ENCODE results near the gene ADCK2. TPM values are rescaled to one million over a fixed set of nuclear protein-coding genes. Genes with fewer than 3 reads are reported as not detected.
A peak's percentile ranks its signal among the peaks of the same experiment; 100 is the strongest.
"Not testable (repeated sequence)": the region's sequence is repeated elsewhere in the genome, so short reads cannot be mapped to it uniquely, and the experiment has no call there.

ADCK2 gene, protein sequence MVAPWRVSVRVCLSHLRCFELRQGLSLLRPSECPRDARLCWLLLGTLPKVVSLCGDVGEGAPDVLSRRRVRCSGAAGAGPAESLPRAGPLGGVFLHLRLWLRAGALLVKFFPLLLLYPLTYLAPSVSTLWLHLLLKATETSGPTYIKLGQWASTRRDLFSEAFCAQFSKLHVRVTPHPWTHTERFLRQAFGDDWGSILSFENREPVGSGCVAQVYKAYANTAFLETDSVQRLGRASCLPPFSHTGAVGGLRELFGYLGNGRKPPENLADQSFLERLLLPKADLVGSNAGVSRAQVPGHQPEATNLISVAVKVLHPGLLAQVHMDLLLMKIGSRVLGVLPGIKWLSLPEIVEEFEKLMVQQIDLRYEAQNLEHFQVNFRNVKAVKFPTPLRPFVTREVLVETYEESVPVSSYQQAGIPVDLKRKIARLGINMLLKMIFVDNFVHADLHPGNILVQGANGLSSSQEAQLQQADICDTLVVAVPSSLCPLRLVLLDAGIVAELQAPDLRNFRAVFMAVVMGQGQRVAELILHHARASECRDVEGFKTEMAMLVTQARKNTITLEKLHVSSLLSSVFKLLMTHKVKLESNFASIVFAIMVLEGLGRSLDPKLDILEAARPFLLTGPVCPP
- polyA plus RNA-seq, result 16.6 TPM
- long read RNA-seq, donor 1, transcript ADCK2-201 (8 exons, 2,377 nt), result major isoform, 5 of 10 reads
- long read RNA-seq, donor 1, partial matches to known transcripts, result 5 of 10 reads
- long read RNA-seq, donor 1, other reads (novel, unspliced or antisense), result 0 of 10 reads
- long read RNA-seq, donor 2, transcript ADCK2-201 (8 exons, 2,377 nt), result major isoform, 6 of 6 reads
- long read RNA-seq, donor 2, partial matches to known transcripts, result 0 of 6 reads
- long read RNA-seq, donor 2, other reads (novel, unspliced or antisense), result 0 of 6 reads
- long read RNA-seq, donor 3, transcript ADCK2-201 (8 exons, 2,377 nt), result major isoform, 12 of 12 reads
- long read RNA-seq, donor 3, partial matches to known transcripts, result 0 of 12 reads
- long read RNA-seq, donor 3, other reads (novel, unspliced or antisense), result 0 of 12 reads
- long read RNA-seq, donor 4, result 0 reads
- long read RNA-seq, donor 5, transcript ADCK2-201 (8 exons, 2,377 nt), result major isoform, 5 of 5 reads
- long read RNA-seq, donor 5, partial matches to known transcripts, result 0 of 5 reads
- long read RNA-seq, donor 5, other reads (novel, unspliced or antisense), result 0 of 5 reads
- long read RNA-seq, donor 6, transcript ADCK2-201 (8 exons, 2,377 nt), result major isoform, 8 of 8 reads
- long read RNA-seq, donor 6, partial matches to known transcripts, result 0 of 8 reads
- long read RNA-seq, donor 6, other reads (novel, unspliced or antisense), result 0 of 8 reads
- long read RNA-seq, donor 7, partial matches to known transcripts, result 0 of 2 reads
- long read RNA-seq, donor 7, other reads (novel, unspliced or antisense), result 0 of 2 reads
- long read RNA-seq, donor 8, partial matches to known transcripts, result 0 of 3 reads
- long read RNA-seq, donor 8, other reads (novel, unspliced or antisense), result 0 of 3 reads
- long read RNA-seq, donor 9, partial matches to known transcripts, result 0 of 1 reads
- long read RNA-seq, donor 9, other reads (novel, unspliced or antisense), result 0 of 1 reads
- long read RNA-seq, donor 10, partial matches to known transcripts, result 0 of 4 reads
- long read RNA-seq, donor 10, other reads (novel, unspliced or antisense), result 0 of 4 reads
- long read RNA-seq, donor 11, partial matches to known transcripts, result 0 of 3 reads
- long read RNA-seq, donor 11, other reads (novel, unspliced or antisense), result 0 of 3 reads

DNA sequence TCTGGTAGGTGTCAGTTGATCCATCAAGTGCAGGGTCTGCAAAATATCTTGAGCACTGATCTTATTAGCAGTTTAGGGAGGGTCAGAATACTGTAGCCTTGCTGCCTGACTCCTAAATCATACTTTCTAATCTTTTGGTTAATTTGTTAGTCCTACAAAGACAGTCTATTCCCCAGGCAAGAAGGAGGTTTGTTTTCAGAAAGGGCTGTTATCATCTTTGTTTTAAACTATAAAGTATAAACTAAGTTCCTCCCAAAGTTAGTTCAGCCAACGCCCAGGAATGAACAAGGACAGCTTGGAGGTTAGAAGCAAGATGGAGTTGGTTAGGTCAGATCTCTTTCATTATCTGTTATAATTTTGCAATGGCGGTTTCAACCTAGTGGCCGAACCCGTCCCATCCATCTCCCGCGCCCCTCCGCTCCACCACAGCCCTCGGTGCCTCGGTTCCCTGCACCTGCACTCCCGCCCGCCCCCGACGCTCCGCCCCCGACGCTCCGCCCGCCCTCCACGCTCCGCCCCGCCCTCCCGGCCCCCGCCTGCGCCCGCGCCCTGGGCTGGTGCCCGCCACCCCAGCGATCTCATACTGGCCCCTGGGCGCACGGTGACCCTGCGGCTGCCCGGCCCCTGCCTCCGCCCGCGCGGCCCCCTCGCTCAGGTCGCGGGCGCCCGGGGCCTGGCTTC, at the start of gene ADCK2:
TSS of gene ADCK2 (plus strand) at position 564 of the 681 bp plus-strand sequence. CDS start 386 bp downstream, outside the sequence.
- peaks cover 11% of the 10 kb centered on the region for H3K4me1 ChIP-seq (ENCODE audit: control insufficient read depth, insufficient read depth, low read length)
- H3K4me3 ChIP-seq (ENCODE audit: low read length), result peak within 1 kb of the TSS; percentile 69
- H3K36me3 ChIP-seq (ENCODE audit: control insufficient read depth, insufficient read depth, low read length), result no peaks in the 10 kb centered on the region
- no peaks in the 10 kb centered on the region for H3K27me3 ChIP-seq (ENCODE audit: control insufficient read depth, insufficient read depth, low read length)
- peak within 1 kb of the TSS; percentile 42 for H3K27ac ChIP-seq (ENCODE audit: low read length)
- DNase-seq, result no peak
- 0% methylated on average over 1 of the region's 41 CpGs for WGBS (ENCODE audit: insufficient coverage, low lambda C conversion rate)
- no peaks in the 10 kb centered on the region for H3K9me3 ChIP-seq (ENCODE audit: control insufficient read depth, low read depth, low read length)

DNA sequence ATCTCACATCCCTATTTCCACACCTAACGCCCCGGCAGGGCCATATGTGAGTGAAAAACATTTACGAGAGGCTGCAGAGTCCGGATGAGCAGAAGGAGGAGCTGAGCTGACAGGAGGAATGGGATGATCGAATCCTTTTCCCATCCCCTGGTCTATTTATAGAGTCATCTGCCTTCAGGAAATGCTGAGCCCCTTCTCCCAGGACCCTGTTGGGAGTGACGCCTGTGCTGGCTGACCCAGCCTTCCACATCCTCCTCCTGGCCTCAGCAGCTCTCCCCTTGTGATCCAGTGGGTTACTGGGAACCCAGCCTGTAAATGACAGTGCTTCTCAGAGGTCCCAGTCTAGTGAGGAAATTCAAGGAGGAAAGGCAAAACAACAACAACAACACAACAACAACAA, 48.8 kb upstream of the ADCK2 start:
- peak in 1 of 2 donors; percentile 52 for DNase-seq

DNA sequence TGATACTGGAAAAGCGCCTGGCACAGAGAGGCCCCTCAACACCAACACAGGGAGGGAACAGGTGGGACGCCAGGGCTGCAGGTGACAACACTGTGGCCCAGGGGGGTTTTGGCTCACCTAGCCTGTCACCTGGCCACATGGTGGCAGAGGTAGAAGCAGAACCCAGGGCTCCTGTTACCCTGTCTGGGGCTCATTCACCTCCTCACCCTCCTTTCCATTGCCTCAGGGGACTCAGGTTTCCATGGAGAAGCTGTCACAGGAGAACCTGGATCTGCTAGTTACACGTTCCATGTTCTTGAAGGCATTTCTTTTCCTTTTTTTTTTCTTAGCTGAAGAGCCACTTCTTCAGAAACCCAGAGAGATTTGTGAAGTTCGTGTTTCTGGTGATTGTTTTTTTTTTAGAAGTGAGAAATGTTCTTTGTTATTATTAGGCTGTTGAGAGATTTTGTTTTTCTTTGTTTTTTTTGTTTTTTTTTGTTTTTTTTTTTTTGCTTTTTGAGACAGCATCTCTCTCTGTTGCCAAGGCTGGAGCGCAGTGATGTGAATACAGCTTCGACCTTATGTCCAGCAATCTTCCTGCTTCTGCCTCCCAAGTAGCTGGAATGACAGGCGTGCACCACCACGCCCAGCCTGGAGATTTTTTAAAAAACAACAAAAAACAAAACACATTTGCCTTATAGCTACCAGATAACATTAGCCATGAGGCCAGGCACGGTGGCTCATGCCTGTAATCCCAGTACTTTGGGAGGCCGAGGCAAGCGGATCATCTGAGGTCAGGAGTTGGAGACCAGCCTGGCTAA, 48.2 kb upstream of the ADCK2 start:
- H3K36me3 ChIP-seq (ENCODE audit: control insufficient read depth, insufficient read depth, low read length), result no peaks in the 10 kb centered on the region
- H3K9me3 ChIP-seq (ENCODE audit: control insufficient read depth, low read depth, low read length), result no peaks in the 10 kb centered on the region
- H3K27me3 ChIP-seq (ENCODE audit: control insufficient read depth, insufficient read depth, low read length), result no peaks in the 10 kb centered on the region
- no peak overlapping the region for H3K4me3 ChIP-seq (ENCODE audit: low read length)
- no peak for DNase-seq
- WGBS (ENCODE audit: insufficient coverage, low lambda C conversion rate), result 100% methylated on average over 2 of the region's 11 CpGs
- peaks cover 5% of the 10 kb centered on the region for H3K4me1 ChIP-seq (ENCODE audit: control insufficient read depth, insufficient read depth, low read length)
- H3K27ac ChIP-seq (ENCODE audit: low read length), result peak overlapping the region; percentile 61

More for the DNA sequence above, 48.8 kb upstream of the ADCK2 start:
- WGBS (ENCODE audit: insufficient coverage, low lambda C conversion rate), result 60% methylated on average over 1 of the region's 6 CpGs
- Histone ChIP-seq H3K9me3 (ENCODE audit: control insufficient read depth, low read depth, low read length) (no peaks in the 10 kb centered on the region), H3K4me3 (ENCODE audit: low read length) (no peak overlapping the region), H3K27ac (ENCODE audit: low read length) (peak overlapping the region; percentile 61), H3K36me3 (ENCODE audit: control insufficient read depth, insufficient read depth, low read length) (no peaks in the 10 kb centered on the region), H3K4me1 (ENCODE audit: control insufficient read depth, insufficient read depth, low read length) (peaks cover 5% of the 10 kb centered on the region), H3K27me3 (ENCODE audit: control insufficient read depth, insufficient read depth, low read length) (no peaks in the 10 kb centered on the region)

DNA sequence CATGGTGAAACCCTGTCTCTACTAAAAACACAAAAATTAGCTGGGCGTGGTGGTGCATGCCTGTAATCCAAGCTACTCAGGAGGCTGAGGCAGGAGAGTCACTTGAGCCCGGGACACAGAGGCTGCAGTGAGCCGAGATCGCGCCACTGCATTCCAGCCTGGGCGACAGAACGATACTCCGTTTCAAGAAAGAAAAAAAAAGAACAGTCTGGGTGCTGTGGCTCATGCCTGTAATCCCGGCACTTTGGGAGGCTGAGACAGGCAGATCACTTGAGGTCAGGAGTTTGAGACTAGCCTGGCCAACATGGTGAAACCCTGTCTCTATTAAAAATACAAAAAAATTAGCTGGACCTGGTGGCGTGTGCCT, 47.6 kb upstream of the ADCK2 start:
- WGBS (ENCODE audit: insufficient coverage, low lambda C conversion rate), result no CpG with 5 or more reads among the region's 10 CpGs
- H3K9me3 ChIP-seq (ENCODE audit: control insufficient read depth, low read depth, low read length); H3K27ac ChIP-seq (ENCODE audit: low read length); DNase-seq; H3K4me1 ChIP-seq (ENCODE audit: control insufficient read depth, insufficient read depth, low read length); H3K4me3 ChIP-seq (ENCODE audit: low read length); H3K27me3 ChIP-seq (ENCODE audit: control insufficient read depth, insufficient read depth, low read length); H3K36me3 ChIP-seq (ENCODE audit: control insufficient read depth, insufficient read depth, low read length): not testable (repeated sequence)

DNA sequence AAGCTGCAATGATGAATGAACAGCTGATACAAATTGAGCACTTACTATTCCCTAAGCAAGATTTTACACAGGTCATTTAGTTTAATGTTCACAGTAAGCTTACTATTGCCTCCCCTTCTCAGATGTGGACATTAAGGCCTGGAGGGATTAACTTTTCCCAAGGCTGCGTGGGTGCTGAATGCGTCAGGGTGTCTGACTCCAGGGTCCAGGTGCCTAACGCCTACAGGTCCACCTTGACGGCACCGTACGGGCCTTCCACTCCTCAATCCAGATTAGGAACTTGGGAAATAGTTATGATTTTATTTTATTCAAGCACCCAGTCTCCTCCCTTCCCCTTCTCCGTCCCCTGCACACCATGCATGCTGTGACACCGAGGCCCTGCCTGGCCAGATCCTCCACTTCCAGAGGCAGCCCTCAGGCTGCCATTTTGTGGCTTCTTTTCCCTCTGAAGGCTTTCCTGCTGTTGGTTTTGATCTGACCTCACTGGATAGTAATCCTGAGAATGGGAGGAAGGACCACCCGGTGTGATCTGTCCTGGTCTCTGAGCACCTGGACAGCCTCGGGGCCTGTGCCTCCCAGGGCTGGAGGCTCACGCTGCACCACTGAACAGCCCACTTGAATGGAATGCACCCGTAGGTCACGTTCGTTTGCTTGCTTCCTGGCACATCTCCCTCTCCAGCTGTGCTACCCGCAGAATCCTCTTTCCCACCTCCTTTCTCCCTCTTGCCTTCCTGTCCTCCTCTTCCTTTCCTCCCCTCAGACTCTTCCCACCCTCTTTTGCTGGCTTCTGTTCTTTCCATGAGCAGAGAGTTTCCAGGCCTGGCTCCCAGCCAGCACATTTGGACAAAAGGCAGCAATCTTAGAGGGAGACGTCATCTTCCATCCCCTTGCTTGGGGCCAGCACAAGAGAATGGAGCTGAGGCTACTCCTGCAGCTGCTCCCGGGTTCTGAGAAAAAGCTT, 46.6 kb upstream of the ADCK2 start:
- peaks cover 5% of the 10 kb centered on the region for H3K4me1 ChIP-seq (ENCODE audit: control insufficient read depth, insufficient read depth, low read length)
- 83% methylated on average over 1 of the region's 17 CpGs for WGBS (ENCODE audit: insufficient coverage, low lambda C conversion rate)
- no peaks in the 10 kb centered on the region for H3K36me3 ChIP-seq (ENCODE audit: control insufficient read depth, insufficient read depth, low read length)
- peak overlapping the region; percentile 85 for H3K27ac ChIP-seq (ENCODE audit: low read length)
- H3K4me3 ChIP-seq (ENCODE audit: low read length), result no peak overlapping the region
- H3K9me3 ChIP-seq (ENCODE audit: control insufficient read depth, low read depth, low read length), result no peaks in the 10 kb centered on the region
- peak; percentile 77 to 78 for DNase-seq
- no peaks in the 10 kb centered on the region for H3K27me3 ChIP-seq (ENCODE audit: control insufficient read depth, insufficient read depth, low read length)

DNA sequence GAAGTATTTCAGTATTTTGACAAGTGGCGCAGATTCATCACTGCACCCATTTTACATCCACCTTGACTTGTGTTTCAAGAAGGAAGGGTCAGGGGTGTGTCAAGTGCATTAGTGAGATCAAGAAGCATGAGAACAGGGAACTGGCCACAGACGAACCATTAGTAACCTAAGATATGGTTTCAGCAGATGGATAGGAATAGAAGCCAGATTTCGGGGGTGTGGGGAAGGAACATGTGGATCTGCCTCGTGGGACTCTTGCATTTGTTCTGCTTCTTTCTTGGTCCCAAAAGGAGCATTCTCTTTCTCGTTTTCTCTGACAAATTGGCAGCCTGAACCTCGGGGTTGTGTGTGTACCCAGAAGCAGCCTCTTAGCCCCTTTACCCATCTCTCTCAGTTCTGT, 41.7 kb upstream of the ADCK2 start:
- WGBS (ENCODE audit: insufficient coverage, low lambda C conversion rate), result no CpG with 5 or more reads among the region's 6 CpGs
- no peak for DNase-seq
- H3K4me3 ChIP-seq (ENCODE audit: low read length), result no peak overlapping the region
- H3K36me3 ChIP-seq (ENCODE audit: control insufficient read depth, insufficient read depth, low read length), result no peaks in the 10 kb centered on the region
- no peak overlapping the region for H3K27ac ChIP-seq (ENCODE audit: low read length)
- H3K27me3 ChIP-seq (ENCODE audit: control insufficient read depth, insufficient read depth, low read length), result peaks cover 3% of the 10 kb centered on the region
- peaks cover 5% of the 10 kb centered on the region for H3K4me1 ChIP-seq (ENCODE audit: control insufficient read depth, insufficient read depth, low read length)
- no peaks in the 10 kb centered on the region for H3K9me3 ChIP-seq (ENCODE audit: control insufficient read depth, low read depth, low read length)

DNA sequence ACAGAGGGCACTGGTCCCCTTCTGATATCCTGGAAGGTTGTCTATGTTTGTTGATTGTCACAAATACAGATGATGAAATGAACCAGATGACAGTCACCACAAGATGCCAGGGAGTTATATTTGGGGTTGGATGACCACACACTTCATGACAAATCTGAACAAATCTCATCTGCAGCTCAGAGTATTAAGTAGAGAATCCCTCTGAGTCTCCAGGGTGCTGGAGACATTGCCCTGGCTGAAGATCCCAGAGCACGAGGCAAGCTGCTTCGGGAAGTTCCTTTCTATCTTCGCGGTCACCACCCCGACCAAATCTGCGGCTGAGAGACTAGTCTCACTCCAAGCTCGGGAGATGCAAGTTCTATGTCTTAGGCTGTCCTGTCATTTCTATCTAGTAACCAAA, 41.1 kb upstream of the ADCK2 start:
- DNase-seq, result no peak
- Histone ChIP-seq H3K4me3 (ENCODE audit: low read length) (no peak overlapping the region), H3K9me3 (ENCODE audit: control insufficient read depth, low read depth, low read length) (no peaks in the 10 kb centered on the region), H3K27me3 (ENCODE audit: control insufficient read depth, insufficient read depth, low read length) (peaks cover 5% of the 10 kb centered on the region), H3K27ac (ENCODE audit: low read length) (no peak overlapping the region), H3K36me3 (ENCODE audit: control insufficient read depth, insufficient read depth, low read length) (no peaks in the 10 kb centered on the region), H3K4me1 (ENCODE audit: control insufficient read depth, insufficient read depth, low read length) (no peaks in the 10 kb centered on the region)
- WGBS (ENCODE audit: insufficient coverage, low lambda C conversion rate), result no CpG with 5 or more reads among the region's 7 CpGs

DNA sequence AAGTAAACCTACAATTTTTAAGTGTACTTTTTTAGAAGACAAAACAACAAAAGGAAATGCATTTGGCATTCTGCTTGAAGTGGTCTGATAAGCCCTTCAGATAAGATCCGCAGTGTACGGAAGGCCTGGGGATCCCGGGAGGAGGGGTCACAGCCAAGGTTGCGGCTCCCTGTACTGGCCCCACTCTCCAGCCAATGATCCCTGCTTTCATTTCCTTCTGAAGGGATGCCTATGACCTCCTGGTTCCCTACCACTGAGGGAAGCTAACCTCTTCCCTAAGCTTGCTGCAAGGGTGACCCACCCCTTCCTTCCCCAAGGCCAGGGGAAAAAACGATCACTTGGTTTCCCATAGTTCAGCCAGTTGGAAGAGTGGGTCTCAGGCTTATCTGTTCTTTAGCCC, 37.4 kb upstream of the ADCK2 start:
- no peaks in the 10 kb centered on the region for H3K9me3 ChIP-seq (ENCODE audit: control insufficient read depth, low read depth, low read length)
- DNase-seq, result no peak
- H3K4me1 ChIP-seq (ENCODE audit: control insufficient read depth, insufficient read depth, low read length), result peaks cover 7% of the 10 kb centered on the region
- no peak overlapping the region for H3K27ac ChIP-seq (ENCODE audit: low read length)
- H3K4me3 ChIP-seq (ENCODE audit: low read length), result no peak overlapping the region
- H3K27me3 ChIP-seq (ENCODE audit: control insufficient read depth, insufficient read depth, low read length), result peaks cover 36% of the 10 kb centered on the region
- no peaks in the 10 kb centered on the region for H3K36me3 ChIP-seq (ENCODE audit: control insufficient read depth, insufficient read depth, low read length)
- no CpG with 5 or more reads among the region's 5 CpGs for WGBS (ENCODE audit: insufficient coverage, low lambda C conversion rate)

Measured in large intestine (tissue), 12 donors.